GM23338 (cell line): ENCODE data around the gene ME2. TPM values are rescaled to one million over a fixed set of nuclear protein-coding genes. Genes with fewer than 3 reads are reported as not detected.

Source experiments
- ATAC-seq: fragments of 200-7000 bp; cut with Tn5 transposase; 3 replicates; pipeline ENCODE4 v1.9.1; 2020
- DNase-seq: peaks from one replicate; pipeline ENCODE4 v3.0.0-alpha.2; 2015; ENCODE audit warnings: low spot score
- H2AFZ ChIP-seq: fragments of 200-600 bp; sonication (generic); 2 replicates; pipeline ENCODE4 v1.8.0; 2016; ENCODE audit warnings: antibody characterized with exemption, mild to moderate bottlenecking, moderate library complexity
- H3F3A ChIP-seq: fragments of 200-600 bp; sonication (generic); replicated peaks from 2 replicates; pipeline ENCODE4 v1.8.0; 2017; ENCODE audit warnings: antibody characterized with exemption, mixed run types, low read depth
- H3K27ac ChIP-seq: fragments of 200-600 bp; sonication (generic); 2 replicates; pipeline ENCODE4 v1.6.1; 2016; ENCODE audit warnings: low read depth
- H3K27me3 ChIP-seq: fragments of 200-600 bp; sonication (generic); 2 replicates; pipeline ENCODE4 v1.8.0; 2016; ENCODE audit warnings: mild to moderate bottlenecking, mixed run types, moderate library complexity; ENCODE audit not compliant: insufficient read depth
- H3K36me3 ChIP-seq: fragments of 200-600 bp; sonication (generic); 2 replicates; pipeline ENCODE4 v1.8.0; 2016; ENCODE audit warnings: mild to moderate bottlenecking; ENCODE audit not compliant: insufficient read depth
- H3K4me1 ChIP-seq: fragments of 200-600 bp; sonication (generic); 2 replicates; pipeline ENCODE4 v1.8.0; 2016; ENCODE audit warnings: mild to moderate bottlenecking, moderate library complexity; ENCODE audit not compliant: insufficient read depth
- H3K4me2 ChIP-seq: fragments of 200-600 bp; sonication (generic); 2 replicates; pipeline ENCODE4 v1.7.1; 2017; ENCODE audit warnings: mixed run types
- H3K4me3 ChIP-seq: fragments of 200-600 bp; sonication (generic); 2 replicates; pipeline ENCODE4 v1.6.1; 2016; ENCODE audit warnings: mixed run types
- H3K79me2 ChIP-seq: fragments of 200-600 bp; sonication (generic); replicated peaks from 2 replicates; pipeline ENCODE4 v1.8.0; 2017; ENCODE audit warnings: mild to moderate bottlenecking; ENCODE audit not compliant: insufficient read depth
- H3K9me2 ChIP-seq: fragments of 200-600 bp; sonication (generic); 2 replicates; pipeline ENCODE4 v1.8.0; 2017; ENCODE audit not compliant: insufficient read depth
- H4K20me1 ChIP-seq: fragments of 200-600 bp; sonication (generic); replicated peaks from 2 replicates; pipeline ENCODE4 v1.8.0; 2017; ENCODE audit warnings: mild to moderate bottlenecking; ENCODE audit not compliant: insufficient read depth
- H3K27ac Mint-ChIP-seq: 2 replicates; pipeline ENCODE4 v1.8.0; 2020; ENCODE audit warnings: inconsistent platforms, mild to moderate bottlenecking, moderate library complexity, mixed read lengths
- H3K27me3 Mint-ChIP-seq: 3 replicates; pipeline ENCODE4 v1.8.0; 2022; ENCODE audit warnings: low read depth, mild to moderate bottlenecking, moderate library complexity, mixed read lengths, inconsistent platforms; ENCODE audit not compliant: insufficient read depth, poor library complexity
- H3K36me3 Mint-ChIP-seq: 3 replicates; pipeline ENCODE4 v1.8.0; 2021; ENCODE audit warnings: low read depth, mild to moderate bottlenecking, inconsistent platforms, moderate library complexity, mixed read lengths
- H3K4me1 Mint-ChIP-seq: 3 replicates; pipeline ENCODE4 v1.8.0; 2020; ENCODE audit warnings: mild to moderate bottlenecking, inconsistent platforms, mixed read lengths
- H3K4me3 Mint-ChIP-seq: 3 replicates; pipeline ENCODE4 v1.8.0; 2021; ENCODE audit warnings: moderate library complexity, mild to moderate bottlenecking, inconsistent platforms, mixed read lengths
- H3K9me3 Mint-ChIP-seq: 3 replicates; pipeline ENCODE4 v1.8.0; 2020; ENCODE audit warnings: moderate library complexity, mild to moderate bottlenecking, inconsistent platforms, mixed read lengths
- CREB1 ChIP-seq: fragments of 250-450 bp; sonication (Bioruptor Pico); IDR thresholded peaks from 2 replicates; pipeline ENCODE4 v1.5.0; 2020; ENCODE audit warnings: low read depth, mild to moderate bottlenecking, moderate library complexity
- EZH2 ChIP-seq: fragments of 200-600 bp; sonication (generic); IDR thresholded peaks from one replicate; pipeline ENCODE4 v1.8.0; 2017; ENCODE audit warnings: antibody characterized with exemption, mild to moderate bottlenecking, low read depth; ENCODE audit not compliant: unreplicated experiment
- EZH2phosphoT487 ChIP-seq: fragments of 200-600 bp; sonication (generic); IDR thresholded peaks from one replicate; pipeline ENCODE4 v1.8.1; 2018; ENCODE audit warnings: antibody characterized with exemption; ENCODE audit not compliant: unreplicated experiment
- JUNB ChIP-seq: IDR thresholded peaks from one replicate; pipeline ENCODE4 v1.6.1; 2016; ENCODE audit warnings: antibody characterized with exemption; ENCODE audit not compliant: unreplicated experiment
- NANOG ChIP-seq: IDR thresholded peaks from 2 replicates; pipeline ENCODE4 v1.6.1; 2016; ENCODE audit warnings: antibody characterized with exemption, borderline replicate concordance
- POLR2AphosphoS5 ChIP-seq: IDR thresholded peaks from 2 replicates; pipeline ENCODE4 v1.6.1; 2016; ENCODE audit warnings: antibody characterized with exemption, low read depth
- STAT1 ChIP-seq: IDR thresholded peaks from one replicate; pipeline ENCODE4 v1.6.1; 2016; ENCODE audit warnings: antibody characterized with exemption; ENCODE audit not compliant: unreplicated experiment
- ZNF114 ChIP-seq: fragments of 250-450 bp; sonication (Bioruptor Pico); IDR thresholded peaks from 2 replicates; pipeline ENCODE4 v1.5.0; 2020; ENCODE audit warnings: mild to moderate bottlenecking, moderate library complexity
- ZNF331 ChIP-seq: fragments of 250-450 bp; sonication (Bioruptor Pico); IDR thresholded peaks from 2 replicates; pipeline ENCODE4 v1.5.0; 2020; ENCODE audit warnings: low read depth, mild to moderate bottlenecking, moderate library complexity
- ZNF462 ChIP-seq: fragments of 250-450 bp; sonication (Bioruptor Pico); IDR thresholded peaks from 2 replicates; pipeline ENCODE4 v1.5.0; 2020; ENCODE audit warnings: mild to moderate bottlenecking, moderate library complexity
- polyA plus RNA-seq: library from polyadenylated mRNA; unstranded; fragments of >200 nt; fragmentation: Nextera tagmentation; extraction: Ambion mirVana; gene quantifications from 2 replicates; pipeline ENCODE4 v1.2.1, GENCODE V29; 2016
- total RNA-seq: library from RNA; depleted of rRNA; stranded (reverse); fragments of >200 nt; shearing (Covaris generic); gene quantifications from 2 replicates; pipeline ENCODE4 v1.2.3, GENCODE V29; 2014
- TF ChIP-seq, protein P1 (sequence below), 2 experiments: fragments of 200-600 bp in 1 of 2; sonication (generic) in 1 of 2; conservative IDR thresholded peaks; 2 replicates each; pipeline versions ENCODE4 v1.5.1 to v1.6.1; 2016 to 2017; ENCODE audit warnings: antibody characterized with exemption in 2 of 2, low read depth in 2 of 2, mild to moderate bottlenecking in 2 of 2, moderate library complexity in 1 of 2
- TF ChIP-seq, protein P2 (sequence below): IDR thresholded peaks from 2 replicates; pipeline ENCODE4 v1.6.1; 2016; ENCODE audit warnings: antibody characterized with exemption
- TF ChIP-seq, protein P3 (sequence below): IDR thresholded peaks from one replicate; pipeline ENCODE4 v1.6.1; 2018; ENCODE audit warnings: antibody characterized with exemption; ENCODE audit not compliant: unreplicated experiment

The ME2 gene
- total and polyA plus RNA-seq, 2 experiments from 2014 or later: 61.0 to 102 TPM

- Mint-ChIP-seq H3K9me3 (no peaks in the 10 kb centered on the region), H3K4me3 (no peak overlapping the region), H3K27me3 (peaks cover 2% of the 10 kb centered on the region), H3K36me3 (no peaks in the 10 kb centered on the region), H3K4me1 (peaks cover 4% of the 10 kb centered on the region; the same call in 2 of the 3 replicates), H3K27ac (no peak overlapping the region)
- no peak for ATAC-seq
- Histone ChIP-seq H3K4me1 (0 out of 2 replicates have a peak, but pooled peaks cover 4% of the 10 kb centered on the region), H2AFZ (no peak overlapping the region), H3K4me3 (no peak overlapping the region), H3K36me3 (no peaks in the 10 kb centered on the region), H3K9me2 (no peaks in the 10 kb centered on the region), H3F3A (no peaks in the 10 kb centered on the region), H3K4me2 (no peak overlapping the region), H3K27me3 (no peaks in the 10 kb centered on the region), H4K20me1 (no peaks in the 10 kb centered on the region), H3K79me2 (no peaks in the 10 kb centered on the region), H3K27ac (no peak overlapping the region)
- no peak for DNase-seq
- TF ChIP-seq, protein P1, sequence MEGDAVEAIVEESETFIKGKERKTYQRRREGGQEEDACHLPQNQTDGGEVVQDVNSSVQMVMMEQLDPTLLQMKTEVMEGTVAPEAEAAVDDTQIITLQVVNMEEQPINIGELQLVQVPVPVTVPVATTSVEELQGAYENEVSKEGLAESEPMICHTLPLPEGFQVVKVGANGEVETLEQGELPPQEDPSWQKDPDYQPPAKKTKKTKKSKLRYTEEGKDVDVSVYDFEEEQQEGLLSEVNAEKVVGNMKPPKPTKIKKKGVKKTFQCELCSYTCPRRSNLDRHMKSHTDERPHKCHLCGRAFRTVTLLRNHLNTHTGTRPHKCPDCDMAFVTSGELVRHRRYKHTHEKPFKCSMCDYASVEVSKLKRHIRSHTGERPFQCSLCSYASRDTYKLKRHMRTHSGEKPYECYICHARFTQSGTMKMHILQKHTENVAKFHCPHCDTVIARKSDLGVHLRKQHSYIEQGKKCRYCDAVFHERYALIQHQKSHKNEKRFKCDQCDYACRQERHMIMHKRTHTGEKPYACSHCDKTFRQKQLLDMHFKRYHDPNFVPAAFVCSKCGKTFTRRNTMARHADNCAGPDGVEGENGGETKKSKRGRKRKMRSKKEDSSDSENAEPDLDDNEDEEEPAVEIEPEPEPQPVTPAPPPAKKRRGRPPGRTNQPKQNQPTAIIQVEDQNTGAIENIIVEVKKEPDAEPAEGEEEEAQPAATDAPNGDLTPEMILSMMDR (conservative IDR thresholded peaks at IDR 0.05; ENCODE audit: low read depth in 2 of 2): no peak
- TF ChIP-seq CREB1 (CRISPR knock-in tag) (no peak), ZNF114 (CRISPR knock-in tag) (no peak), NANOG (no peak), POLR2AphosphoS5 (no peak), EZH2 (no peak), JUNB (no peak), EZH2phosphoT487 (no peak), STAT1 (no peak), ZNF331 (CRISPR knock-in tag) (no peak), ZNF462 (CRISPR knock-in tag) (no peak)
- TF ChIP-seq, protein P2, sequence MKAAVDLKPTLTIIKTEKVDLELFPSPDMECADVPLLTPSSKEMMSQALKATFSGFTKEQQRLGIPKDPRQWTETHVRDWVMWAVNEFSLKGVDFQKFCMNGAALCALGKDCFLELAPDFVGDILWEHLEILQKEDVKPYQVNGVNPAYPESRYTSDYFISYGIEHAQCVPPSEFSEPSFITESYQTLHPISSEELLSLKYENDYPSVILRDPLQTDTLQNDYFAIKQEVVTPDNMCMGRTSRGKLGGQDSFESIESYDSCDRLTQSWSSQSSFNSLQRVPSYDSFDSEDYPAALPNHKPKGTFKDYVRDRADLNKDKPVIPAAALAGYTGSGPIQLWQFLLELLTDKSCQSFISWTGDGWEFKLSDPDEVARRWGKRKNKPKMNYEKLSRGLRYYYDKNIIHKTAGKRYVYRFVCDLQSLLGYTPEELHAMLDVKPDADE: no peak
- TF ChIP-seq, protein P3, sequence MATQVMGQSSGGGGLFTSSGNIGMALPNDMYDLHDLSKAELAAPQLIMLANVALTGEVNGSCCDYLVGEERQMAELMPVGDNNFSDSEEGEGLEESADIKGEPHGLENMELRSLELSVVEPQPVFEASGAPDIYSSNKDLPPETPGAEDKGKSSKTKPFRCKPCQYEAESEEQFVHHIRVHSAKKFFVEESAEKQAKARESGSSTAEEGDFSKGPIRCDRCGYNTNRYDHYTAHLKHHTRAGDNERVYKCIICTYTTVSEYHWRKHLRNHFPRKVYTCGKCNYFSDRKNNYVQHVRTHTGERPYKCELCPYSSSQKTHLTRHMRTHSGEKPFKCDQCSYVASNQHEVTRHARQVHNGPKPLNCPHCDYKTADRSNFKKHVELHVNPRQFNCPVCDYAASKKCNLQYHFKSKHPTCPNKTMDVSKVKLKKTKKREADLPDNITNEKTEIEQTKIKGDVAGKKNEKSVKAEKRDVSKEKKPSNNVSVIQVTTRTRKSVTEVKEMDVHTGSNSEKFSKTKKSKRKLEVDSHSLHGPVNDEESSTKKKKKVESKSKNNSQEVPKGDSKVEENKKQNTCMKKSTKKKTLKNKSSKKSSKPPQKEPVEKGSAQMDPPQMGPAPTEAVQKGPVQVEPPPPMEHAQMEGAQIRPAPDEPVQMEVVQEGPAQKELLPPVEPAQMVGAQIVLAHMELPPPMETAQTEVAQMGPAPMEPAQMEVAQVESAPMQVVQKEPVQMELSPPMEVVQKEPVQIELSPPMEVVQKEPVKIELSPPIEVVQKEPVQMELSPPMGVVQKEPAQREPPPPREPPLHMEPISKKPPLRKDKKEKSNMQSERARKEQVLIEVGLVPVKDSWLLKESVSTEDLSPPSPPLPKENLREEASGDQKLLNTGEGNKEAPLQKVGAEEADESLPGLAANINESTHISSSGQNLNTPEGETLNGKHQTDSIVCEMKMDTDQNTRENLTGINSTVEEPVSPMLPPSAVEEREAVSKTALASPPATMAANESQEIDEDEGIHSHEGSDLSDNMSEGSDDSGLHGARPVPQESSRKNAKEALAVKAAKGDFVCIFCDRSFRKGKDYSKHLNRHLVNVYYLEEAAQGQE: no peak
Observed at GRCh38 chr18:50870138-50870845, 8.6 kb upstream of the ME2 start.
